Mesenchymal stem cell (in vitro differentiated cells and primary cell): ENCODE results near the gene KIF26B.

ENCODE experiments used
- DNase-seq: peaks from one replicate; pipeline ENCODE4 v3.0.0-alpha.2; 2013
- H2AFZ ChIP-seq: one replicate; pipeline ENCODE4 v1.6.1; 2013; ENCODE audit warnings: low read depth, mild to moderate bottlenecking, control low read depth, inconsistent platforms, low read length, moderate library complexity
- H2AK5ac ChIP-seq: 2 replicates; pipeline ENCODE4 v1.6.1; 2013; ENCODE audit warnings: low read length, moderate library complexity, mild to moderate bottlenecking, inconsistent platforms; ENCODE audit not compliant: severe bottlenecking
- H2BK120ac ChIP-seq: one replicate; pipeline ENCODE4 v1.6.1; 2013; ENCODE audit warnings: low read depth, mild to moderate bottlenecking, inconsistent platforms, low read length, moderate library complexity
- H2BK12ac ChIP-seq, 2 experiments: one replicate each; pipeline ENCODE4 v1.6.1; 2013; ENCODE audit warnings: inconsistent platforms in 2 of 2, low read length in 2 of 2, mild to moderate bottlenecking in 2 of 2, moderate library complexity in 2 of 2, control low read depth in 1 of 2
- H2BK15ac ChIP-seq: one replicate; pipeline ENCODE4 v1.6.1; 2013; ENCODE audit warnings: mild to moderate bottlenecking, low read depth, inconsistent platforms; ENCODE audit not compliant: poor library complexity, severe bottlenecking
- H2BK5ac ChIP-seq: 2 replicates; pipeline ENCODE4 v1.6.1; 2013; ENCODE audit warnings: low read depth, mild to moderate bottlenecking, low read length, control low read depth, inconsistent platforms; ENCODE audit not compliant: poor library complexity, severe bottlenecking
- H3K14ac ChIP-seq, 2 experiments: one replicate each; pipeline ENCODE4 v1.6.1; 2013; ENCODE audit warnings: inconsistent platforms in 2 of 2, low read length in 2 of 2, control low read depth in 1 of 2, mild to moderate bottlenecking in 1 of 2, moderate library complexity in 1 of 2
- H3K18ac ChIP-seq, 2 experiments: one replicate each; pipeline ENCODE4 v1.6.1; 2013; ENCODE audit warnings: inconsistent platforms in 2 of 2, low read length in 2 of 2, control low read depth in 1 of 2, low read depth in 1 of 2, mild to moderate bottlenecking in 1 of 2
- H3K23ac ChIP-seq, 2 experiments: one replicate each; pipeline ENCODE4 v1.6.1; 2013; ENCODE audit warnings: inconsistent platforms in 2 of 2, low read length in 2 of 2, mild to moderate bottlenecking in 2 of 2, moderate library complexity in 2 of 2, control low read depth in 1 of 2
- H3K27ac ChIP-seq: 2 replicates; pipeline ENCODE4 v1.5.1; 2013; ENCODE audit warnings: mild to moderate bottlenecking, moderate library complexity, low read length, control low read depth, inconsistent platforms; ENCODE audit not compliant: poor library complexity, severe bottlenecking
- H3K27me3 ChIP-seq, 2 experiments: 2 replicates each; pipeline versions ENCODE4 v1.6.1 to v1.7.0; 2013; ENCODE audit warnings: low read length in 2 of 2, mild to moderate bottlenecking in 2 of 2, moderate library complexity in 2 of 2, control low read depth in 1 of 2, inconsistent platforms in 1 of 2; ENCODE audit not compliant: control insufficient read depth in 1 of 2, insufficient read depth in 1 of 2
- H3K36me3 ChIP-seq, 2 experiments: 2 replicates each; pipeline versions ENCODE4 v1.6.1 to v1.7.0; 2013; ENCODE audit warnings: low read length in 2 of 2, control low read depth in 1 of 2, inconsistent platforms in 1 of 2, low read depth in 1 of 2, mild to moderate bottlenecking in 1 of 2; ENCODE audit not compliant: insufficient read depth in 2 of 2, control insufficient read depth in 1 of 2
- H3K4ac ChIP-seq, 2 experiments: one replicate each; pipeline ENCODE4 v1.6.1; 2013; ENCODE audit warnings: inconsistent platforms in 2 of 2, low read length in 2 of 2, mild to moderate bottlenecking in 2 of 2, moderate library complexity in 2 of 2, control low read depth in 1 of 2, low read depth in 1 of 2
- H3K4me1 ChIP-seq: 2 replicates; pipeline ENCODE4 v1.6.1; 2013; ENCODE audit warnings: low read depth, low read length, control low read depth; ENCODE audit not compliant: control insufficient read depth, insufficient read depth
- H3K4me2 ChIP-seq: 2 replicates; pipeline ENCODE4 v1.6.1; 2013; ENCODE audit warnings: low read length, mild to moderate bottlenecking, inconsistent platforms; ENCODE audit not compliant: poor library complexity, severe bottlenecking
- H3K4me3 ChIP-seq, 2 experiments: 2 replicates each; pipeline versions ENCODE4 v1.5.1 to v1.7.0; 2013; ENCODE audit warnings: low read length in 2 of 2, mild to moderate bottlenecking in 2 of 2, control low read depth in 1 of 2, low read depth in 1 of 2; ENCODE audit not compliant: insufficient read depth in 1 of 2
- H3K79me1 ChIP-seq: replicated peaks from 2 replicates; pipeline ENCODE4 v1.6.1; 2013; ENCODE audit warnings: mild to moderate bottlenecking, control low read depth, low read length, inconsistent platforms; ENCODE audit not compliant: poor library complexity, severe bottlenecking
- H3K9ac ChIP-seq: 2 replicates; pipeline ENCODE4 v1.7.0; 2013; ENCODE audit warnings: mild to moderate bottlenecking, low read length, moderate library complexity
- H3K9me3 ChIP-seq: 2 replicates; pipeline ENCODE4 v1.7.0; 2013; ENCODE audit warnings: mild to moderate bottlenecking, low read length; ENCODE audit not compliant: control insufficient read depth
- H4K8ac ChIP-seq: one replicate; pipeline ENCODE4 v1.6.1; 2013; ENCODE audit warnings: inconsistent platforms, mild to moderate bottlenecking, low read length, moderate library complexity
- H4K91ac ChIP-seq: one replicate; pipeline ENCODE4 v1.6.1; 2013; ENCODE audit warnings: mild to moderate bottlenecking, low read length, inconsistent platforms
- WGBS: methylation state at CpG from one replicate; pipeline ENCODE4 v1.1.7; 2013; ENCODE audit warnings: mixed read lengths; 5-methylcytosine and 5-hydroxymethylcytosine counted together

The KIF26B gene

DNA sequence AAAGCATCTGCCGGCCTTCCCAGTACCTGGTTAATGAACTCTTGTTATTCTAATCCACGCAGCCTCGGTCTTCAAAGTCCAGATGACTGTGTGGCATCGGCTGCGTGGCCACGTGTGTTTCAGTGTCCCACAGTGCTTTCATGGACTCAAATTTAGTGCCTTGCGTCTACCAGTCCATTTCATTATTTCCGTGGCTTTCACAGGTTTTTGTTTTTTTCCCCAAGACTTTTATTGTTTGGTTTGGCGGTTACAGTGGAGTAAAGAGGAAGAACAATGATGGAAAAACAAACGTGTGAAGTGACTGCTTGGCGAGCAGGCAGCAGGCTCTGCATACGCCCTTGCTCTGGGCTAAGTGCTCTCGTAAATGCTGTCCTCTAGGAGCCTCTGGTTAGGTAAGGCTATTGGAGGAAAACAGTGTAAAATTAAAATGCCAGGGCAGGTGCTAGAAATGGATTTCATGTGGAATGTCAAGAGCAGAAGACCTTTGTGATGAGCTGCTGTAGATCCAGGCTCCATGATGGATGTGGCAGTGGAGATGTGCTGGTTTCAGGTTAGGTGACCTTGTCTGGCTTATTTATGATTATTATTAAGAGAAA lies 536.3 kb downstream of the KIF26B start:
- Histone ChIP-seq H3K14ac (no peak overlapping the region), H2AK5ac (no peak overlapping the region), H2AFZ (no peak overlapping the region), H3K9me3 (peaks cover 1% of the 10 kb centered on the region), H3K9ac (no peak overlapping the region), H3K27me3 (peaks cover 4 to 6% of the 10 kb centered on the region in 2 experiments), H2BK15ac (no peak overlapping the region), H3K4me1 (no peaks in the 10 kb centered on the region), H4K8ac (no peak overlapping the region), H4K91ac (no peak overlapping the region), H3K36me3 (peaks cover 0 to 7% of the 10 kb centered on the region in 2 experiments), H3K23ac (no peak overlapping the region), H2BK12ac (no peak overlapping the region), H3K4ac (no peak overlapping the region), H3K79me1 (no peaks in the 10 kb centered on the region), H3K4me2 (no peak overlapping the region), H3K27ac (no peak overlapping the region), H3K18ac (no peak overlapping the region), H2BK5ac (no peak overlapping the region), H3K4me3 (no peak overlapping the region), H2BK120ac (no peak overlapping the region)
- WGBS = 90% methylated on average over 13 of the region's 13 CpGs
- DNase-seq = no peak

DNA sequence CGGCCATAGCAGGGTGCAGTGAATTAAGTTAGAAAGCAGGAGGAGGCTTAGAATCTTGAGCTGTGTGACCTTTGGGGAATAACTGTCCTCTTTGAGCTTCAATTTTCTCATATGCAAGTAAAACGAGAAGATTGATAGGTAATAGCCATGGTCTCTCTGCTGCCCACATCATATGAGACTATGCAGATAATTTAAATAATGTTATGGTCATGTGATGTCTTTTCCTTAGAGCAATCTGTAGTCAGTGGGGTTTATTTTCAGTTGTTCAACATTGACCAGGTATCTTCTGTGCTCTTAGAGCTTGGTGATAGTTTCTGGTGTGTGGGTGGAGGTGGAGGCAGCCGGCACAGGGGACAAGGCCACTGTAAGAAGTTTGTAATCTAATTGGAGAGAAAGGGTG lies 537.1 kb downstream of the KIF26B start:
- no peak overlapping the region for H3K18ac ChIP-seq
- no peak overlapping the region for H2BK12ac ChIP-seq
- 97% methylated on average over 3 of the region's 3 CpGs for whole genome bisulfite sequencing
- H2BK15ac ChIP-seq = no peak overlapping the region
- no peak overlapping the region for H2AK5ac ChIP-seq
- H2BK120ac ChIP-seq = no peak overlapping the region
- H2AFZ ChIP-seq = no peak overlapping the region
- no peak overlapping the region for H3K23ac ChIP-seq
- no peak overlapping the region for H3K27ac ChIP-seq
- H3K9ac ChIP-seq = no peak overlapping the region
- H2BK5ac ChIP-seq = no peak overlapping the region
- no peak overlapping the region for H3K4me3 ChIP-seq
- no peak overlapping the region for H3K4me2 ChIP-seq
- no peaks in the 10 kb centered on the region for H3K36me3 ChIP-seq
- no peak overlapping the region for H4K91ac ChIP-seq
- peaks cover 3% of the 10 kb centered on the region for H3K9me3 ChIP-seq
- H3K4ac ChIP-seq = no peak overlapping the region
- no peaks in the 10 kb centered on the region for H3K79me1 ChIP-seq
- no peak for DNase-seq
- peaks cover 4 to 6% of the 10 kb centered on the region in 2 experiments for H3K27me3 ChIP-seq
- no peak overlapping the region for H3K14ac ChIP-seq
- H3K4me1 ChIP-seq = no peaks in the 10 kb centered on the region
- H4K8ac ChIP-seq = no peak overlapping the region

DNA sequence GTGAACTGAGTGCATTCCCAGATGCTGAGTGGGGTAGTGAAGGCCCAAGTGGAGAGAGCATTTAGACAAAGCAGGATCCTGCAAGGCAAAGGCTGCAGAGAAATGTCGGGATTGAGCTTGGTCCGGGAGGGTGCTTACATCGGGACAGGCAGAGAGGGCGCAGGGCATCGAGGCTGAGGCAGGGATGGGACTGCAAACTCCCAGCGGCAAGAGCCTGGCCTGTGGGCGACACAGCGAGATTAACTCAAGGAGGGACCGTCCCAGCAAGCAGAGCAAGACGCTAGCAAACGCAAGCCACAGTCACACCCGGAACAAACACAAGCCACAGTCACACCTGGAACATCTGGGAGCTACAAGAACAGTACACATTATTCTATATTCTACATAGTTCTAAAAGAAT lies 537.5 kb downstream of the KIF26B start:
- H2AFZ ChIP-seq = no peak overlapping the region
- peak overlapping the region; percentile 67 for H4K91ac ChIP-seq
- H3K4me2 ChIP-seq = no peak overlapping the region
- no peak for DNase-seq
- no peak overlapping the region for H3K4me3 ChIP-seq
- H3K18ac ChIP-seq = no peak overlapping the region
- WGBS = 97% methylated on average over 8 of the region's 12 CpGs
- H3K9me3 ChIP-seq = peaks cover 3% of the 10 kb centered on the region
- H3K79me1 ChIP-seq = no peaks in the 10 kb centered on the region
- H2AK5ac ChIP-seq = no peak overlapping the region
- H3K36me3 ChIP-seq = no peaks in the 10 kb centered on the region
- no peak overlapping the region for H2BK12ac ChIP-seq
- peak overlapping the region in 1 of 2 experiments; percentile 5 for H3K23ac ChIP-seq
- no peak overlapping the region for H2BK120ac ChIP-seq
- peaks cover 4 to 6% of the 10 kb centered on the region in 2 experiments for H3K27me3 ChIP-seq
- no peak overlapping the region for H3K27ac ChIP-seq
- no peak overlapping the region for H3K4ac ChIP-seq
- H3K14ac ChIP-seq = no peak overlapping the region
- H2BK15ac ChIP-seq = no peak overlapping the region
- no peaks in the 10 kb centered on the region for H3K4me1 ChIP-seq
- H2BK5ac ChIP-seq = no peak overlapping the region
- no peak overlapping the region for H4K8ac ChIP-seq
- no peak overlapping the region for H3K9ac ChIP-seq

DNA sequence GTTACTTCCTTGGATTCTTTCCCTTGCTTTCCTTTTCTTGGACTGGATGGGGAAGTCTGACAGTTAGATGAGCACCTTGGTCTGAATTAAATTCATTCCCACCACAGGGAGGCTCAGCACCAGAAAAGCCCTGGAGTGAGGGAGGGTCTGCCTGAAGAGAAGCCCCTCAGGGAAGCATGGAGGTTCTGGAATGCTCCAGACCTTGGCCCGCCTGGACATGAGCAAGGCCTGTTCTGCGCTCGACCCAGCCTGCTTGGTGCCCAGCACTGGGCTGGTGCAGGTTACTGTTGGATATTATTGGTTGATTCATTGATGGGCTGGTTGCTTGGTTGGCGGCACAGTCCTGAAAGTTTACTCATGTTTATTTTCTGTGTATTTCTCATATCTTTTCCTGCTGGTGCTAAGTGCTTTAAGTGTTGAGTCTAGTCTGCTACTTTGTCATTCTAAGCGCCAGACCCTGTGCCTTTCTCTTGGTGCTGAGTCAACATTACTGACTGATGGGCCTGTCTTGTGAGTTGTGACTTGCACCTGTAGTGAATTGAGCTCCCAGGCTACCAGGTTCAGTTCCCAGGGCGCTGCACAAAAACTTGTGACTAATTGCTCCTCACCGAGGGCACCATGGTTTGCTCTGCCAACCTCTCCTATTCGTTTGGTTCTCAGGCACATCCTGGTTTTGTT lies 538.5 kb downstream of the KIF26B start:
- no peak for DNase-seq
- Histone ChIP-seq H3K79me1 (no peaks in the 10 kb centered on the region), H3K9ac (no peak overlapping the region), H2BK120ac (no peak overlapping the region), H2AK5ac (no peak overlapping the region), H2BK5ac (no peak overlapping the region), H2BK15ac (no peak overlapping the region), H2AFZ (no peak overlapping the region), H4K8ac (no peak overlapping the region), H3K23ac (no peak overlapping the region), H3K14ac (no peak overlapping the region), H3K36me3 (no peaks in the 10 kb centered on the region), H4K91ac (no peak overlapping the region), H3K18ac (no peak overlapping the region), H3K4me2 (no peak overlapping the region), H3K4me1 (no peaks in the 10 kb centered on the region), H3K27ac (no peak overlapping the region), H3K9me3 (peaks cover 3% of the 10 kb centered on the region), H2BK12ac (no peak overlapping the region), H3K4me3 (peak overlapping the region in 1 of 2 experiments; percentile 14), H3K4ac (no peak overlapping the region), H3K27me3 (peaks cover 4 to 6% of the 10 kb centered on the region in 2 experiments)
- 77% methylated on average over 7 of the region's 8 CpGs for WGBS
